GM12864 (cell line): Measurements from ENCODE around the gene WWOX.

Experiments
- DNase-seq: peaks from one replicate; pipeline ENCODE4 v3.0.0-alpha.2; 2011; ENCODE audit warnings: low read depth
- H3K4me3 ChIP-seq: 2 replicates; pipeline ENCODE4 v1.5.1; 2011; ENCODE audit warnings: mild to moderate bottlenecking, low read depth, low read length, control low read depth
- CTCF ChIP-seq: IDR thresholded peaks from 2 replicates; pipeline ENCODE4 v1.5.1; 2011; ENCODE audit warnings: low read depth, mild to moderate bottlenecking, moderate library complexity, low read length, control low read depth, inconsistent platforms; ENCODE audit errors: missing control alignments

The WWOX gene

DNA sequence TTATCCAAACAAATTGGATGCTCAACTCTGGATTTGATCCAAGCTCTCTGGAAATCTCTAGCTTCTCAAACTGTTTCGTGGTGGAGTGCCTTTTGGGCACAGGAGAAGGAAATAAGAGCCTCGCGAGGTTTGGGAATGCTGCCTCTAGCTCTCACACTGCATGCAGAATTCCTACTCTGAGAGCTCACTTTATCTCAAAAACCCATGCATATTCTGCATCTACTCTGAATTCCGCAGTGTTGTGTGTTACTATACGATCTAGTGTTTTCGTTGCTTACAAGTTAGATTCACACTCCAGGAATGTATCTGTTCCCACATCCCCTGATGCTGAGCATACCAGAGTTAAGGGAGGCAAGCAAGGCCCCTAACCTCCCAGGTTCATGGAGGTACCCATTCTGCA lies 462.7 kb downstream of the WWOX start:
- TF ChIP-seq CTCF: no peak
- DNase-seq: no peak
- no peak overlapping the region for H3K4me3 ChIP-seq

DNA sequence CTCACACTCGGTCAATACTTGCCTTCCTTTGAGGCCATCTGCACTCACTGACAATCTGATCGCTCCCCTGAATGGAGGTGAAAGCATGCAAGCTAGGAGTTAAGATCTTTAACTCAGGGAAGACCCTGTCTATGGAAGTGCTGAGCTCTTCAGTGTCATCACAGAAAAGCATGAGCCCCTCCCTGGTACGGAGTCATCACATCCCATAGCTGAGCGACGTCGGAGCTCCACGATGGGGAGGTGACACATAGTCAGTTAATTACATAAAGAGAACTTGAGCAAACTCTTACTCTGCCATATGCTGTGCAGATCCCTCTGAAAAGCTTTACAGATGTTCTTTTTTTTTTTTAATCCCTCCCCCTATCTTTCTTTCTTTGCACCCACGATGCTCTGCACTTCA lies 463.2 kb downstream of the WWOX start:
- DNase-seq: no peak
- no peak for TF ChIP-seq CTCF

GRCh38 chr16:78563905-78564304 lies 464.5 kb downstream of the WWOX start:
- TF ChIP-seq CTCF: no peak
- DNase-seq: no peak

More for the DNA sequence above, 463.2 kb downstream of the WWOX start:
- no peak overlapping the region for H3K4me3 ChIP-seq

GRCh38 chr16:78566397-78567073 lies 467.1 kb downstream of the WWOX start:
- H3K4me3 ChIP-seq: no peak overlapping the region
- no peak for DNase-seq
- no peak for TF ChIP-seq CTCF

More at GRCh38 chr16:78563905-78564304, 464.5 kb downstream of the WWOX start:
- no peak overlapping the region for H3K4me3 ChIP-seq

GRCh38 chr16:78570399-78571141 lies 471.1 kb downstream of the WWOX start:
- DNase-seq: no peak

DNA sequence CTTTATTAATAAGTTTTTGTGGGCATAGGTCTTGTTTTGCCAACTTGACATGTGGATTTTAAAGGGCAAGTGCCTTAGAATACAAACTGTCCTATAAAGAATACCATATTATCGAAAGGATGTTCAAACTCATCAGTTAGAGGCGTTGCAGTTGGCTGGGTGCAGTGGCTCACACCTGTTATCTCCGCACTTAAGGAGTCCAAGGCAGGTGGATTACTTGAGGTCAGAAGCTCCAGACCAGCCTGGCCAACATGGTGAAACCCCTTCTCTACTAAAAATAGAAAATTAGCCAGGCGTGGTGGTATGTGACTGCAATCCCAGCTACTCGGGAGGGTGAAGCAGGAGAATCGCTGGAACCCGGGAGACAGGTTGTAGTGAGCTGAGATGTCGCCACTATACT lies 472.0 kb downstream of the WWOX start:
- no peak for TF ChIP-seq CTCF
- DNase-seq: no peak
- H3K4me3 ChIP-seq: no peak overlapping the region

More at GRCh38 chr16:78570399-78571141, 471.1 kb downstream of the WWOX start:
- H3K4me3 ChIP-seq: no peak overlapping the region
- TF ChIP-seq CTCF: no peak
